Type B pancreatic cell (in vitro differentiated cells): ENCODE measurements around the gene HTRA3. TPM values are rescaled to one million over a fixed set of nuclear protein-coding genes. Genes with fewer than 3 reads are reported as not detected.

ENCODE experiments used
- DNase-seq: peaks from one replicate; pipeline ENCODE4 v3.0.0; 2021; ENCODE audit warnings: mixed read lengths; ENCODE audit not compliant: unreplicated experiment; ENCODE audit errors: extremely low spot score
- H3K27ac Mint-ChIP-seq: 2 replicates; pipeline ENCODE4 v1.8.0; 2021; ENCODE audit warnings: mild to moderate bottlenecking, mixed read lengths
- H3K27me3 Mint-ChIP-seq: 2 replicates; pipeline ENCODE4 v1.8.0; 2021; ENCODE audit warnings: mixed read lengths
- H3K36me3 Mint-ChIP-seq: 2 replicates; pipeline ENCODE4 v1.8.0; 2021; ENCODE audit warnings: mixed read lengths
- H3K4me1 Mint-ChIP-seq: one replicate; pipeline ENCODE4 v1.8.0; 2021; ENCODE audit warnings: mixed read lengths; ENCODE audit not compliant: unreplicated experiment
- H3K4me3 Mint-ChIP-seq: 2 replicates; pipeline ENCODE4 v1.8.0; 2021; ENCODE audit warnings: mild to moderate bottlenecking, mixed read lengths
- H3K9me3 Mint-ChIP-seq: 2 replicates; pipeline ENCODE4 v1.8.0; 2021; ENCODE audit warnings: mixed read lengths
- total RNA-seq: library from RNA; stranded (reverse); gene quantifications from 2 replicates; pipeline ENCODE4 v1.2.1, GENCODE V29; 2021; ENCODE audit warnings: low replicate concordance
- TF ChIP-seq, protein P1 (sequence below): fragments of 200-600 bp; sonication (generic); conservative IDR thresholded peaks from 2 replicates; pipeline ENCODE4 v1.5.0; 2021; ENCODE audit warnings: antibody characterized with exemption, mild to moderate bottlenecking

The HTRA3 gene
- total RNA-seq, 1 donor from 2014 or later: 4.4 TPM

DNA sequence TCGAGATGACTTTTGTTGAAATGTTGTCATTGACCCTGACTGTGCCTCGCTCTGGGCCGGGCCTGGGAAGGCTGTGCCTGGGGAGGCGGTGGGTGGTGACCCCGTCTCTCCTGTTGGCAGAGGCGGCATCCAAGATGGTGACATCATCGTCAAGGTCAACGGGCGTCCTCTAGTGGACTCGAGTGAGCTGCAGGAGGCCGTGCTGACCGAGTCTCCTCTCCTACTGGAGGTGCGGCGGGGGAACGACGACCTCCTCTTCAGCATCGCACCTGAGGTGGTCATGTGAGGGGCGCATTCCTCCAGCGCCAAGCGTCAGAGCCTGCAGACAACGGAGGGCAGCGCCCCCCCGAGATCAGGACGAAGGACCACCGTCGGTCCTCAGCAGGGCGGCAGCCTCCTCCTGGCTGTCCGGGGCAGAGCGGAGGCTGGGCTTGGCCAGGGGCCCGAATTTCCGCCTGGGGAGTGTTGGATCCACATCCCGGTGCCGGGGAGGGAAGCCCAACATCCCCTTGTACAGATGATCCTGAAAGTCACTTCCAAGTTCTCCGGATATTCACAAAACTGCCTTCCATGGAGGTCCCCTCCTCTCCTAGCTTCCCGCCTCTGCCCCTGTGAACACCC, 36.4 kb downstream of the HTRA3 start:
- Mint-ChIP-seq H3K36me3 (no peaks in the 10 kb centered on the region), H3K27me3 (no peaks in the 10 kb centered on the region), H3K4me1 (peaks cover 5% of the 10 kb centered on the region), H3K4me3 (no peak overlapping the region), H3K27ac (no peak overlapping the region), H3K9me3 (no peaks in the 10 kb centered on the region)
- TF ChIP-seq, protein P1, sequence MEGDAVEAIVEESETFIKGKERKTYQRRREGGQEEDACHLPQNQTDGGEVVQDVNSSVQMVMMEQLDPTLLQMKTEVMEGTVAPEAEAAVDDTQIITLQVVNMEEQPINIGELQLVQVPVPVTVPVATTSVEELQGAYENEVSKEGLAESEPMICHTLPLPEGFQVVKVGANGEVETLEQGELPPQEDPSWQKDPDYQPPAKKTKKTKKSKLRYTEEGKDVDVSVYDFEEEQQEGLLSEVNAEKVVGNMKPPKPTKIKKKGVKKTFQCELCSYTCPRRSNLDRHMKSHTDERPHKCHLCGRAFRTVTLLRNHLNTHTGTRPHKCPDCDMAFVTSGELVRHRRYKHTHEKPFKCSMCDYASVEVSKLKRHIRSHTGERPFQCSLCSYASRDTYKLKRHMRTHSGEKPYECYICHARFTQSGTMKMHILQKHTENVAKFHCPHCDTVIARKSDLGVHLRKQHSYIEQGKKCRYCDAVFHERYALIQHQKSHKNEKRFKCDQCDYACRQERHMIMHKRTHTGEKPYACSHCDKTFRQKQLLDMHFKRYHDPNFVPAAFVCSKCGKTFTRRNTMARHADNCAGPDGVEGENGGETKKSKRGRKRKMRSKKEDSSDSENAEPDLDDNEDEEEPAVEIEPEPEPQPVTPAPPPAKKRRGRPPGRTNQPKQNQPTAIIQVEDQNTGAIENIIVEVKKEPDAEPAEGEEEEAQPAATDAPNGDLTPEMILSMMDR: no peak
- DNase-seq: no peak

DNA sequence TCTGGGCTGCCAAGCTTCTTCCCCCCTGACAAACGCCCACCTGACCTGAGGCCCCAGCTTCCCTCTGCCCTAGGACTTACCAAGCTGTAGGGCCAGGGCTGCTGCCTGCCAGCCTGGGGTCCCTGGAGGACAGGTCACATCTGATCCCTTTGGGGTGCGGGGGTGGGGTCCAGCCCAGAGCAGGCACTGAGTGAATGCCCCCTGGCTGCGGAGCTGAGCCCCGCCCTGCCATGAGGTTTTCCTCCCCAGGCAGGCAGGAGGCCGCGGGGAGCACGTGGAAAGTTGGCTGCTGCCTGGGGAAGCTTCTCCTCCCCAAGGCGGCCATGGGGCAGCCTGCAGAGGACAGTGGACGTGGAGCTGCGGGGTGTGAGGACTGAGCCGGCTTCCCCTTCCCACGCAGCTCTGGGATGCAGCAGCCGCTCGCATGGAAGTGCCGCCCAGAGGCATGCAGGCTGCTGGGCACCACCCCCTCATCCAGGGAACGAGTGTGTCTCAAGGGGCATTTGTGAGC, 37.0 kb downstream of the HTRA3 start:
- DNase-seq: no peak
- Mint-ChIP-seq H3K27me3 (no peaks in the 10 kb centered on the region), H3K27ac (no peak overlapping the region), H3K36me3 (no peaks in the 10 kb centered on the region), H3K4me1 (peaks cover 5% of the 10 kb centered on the region), H3K4me3 (no peak overlapping the region), H3K9me3 (no peaks in the 10 kb centered on the region)
- TF ChIP-seq, protein P1: no peak

GRCh38 chr4:8307121-8307520, 37.6 kb downstream of the HTRA3 start:
- no peaks in the 10 kb centered on the region for H3K9me3 Mint-ChIP-seq
- H3K36me3 Mint-ChIP-seq: no peaks in the 10 kb centered on the region
- no peak overlapping the region for H3K27ac Mint-ChIP-seq
- H3K4me3 Mint-ChIP-seq: no peak overlapping the region
- TF ChIP-seq, protein P1: no peak
- peaks cover 5% of the 10 kb centered on the region for H3K4me1 Mint-ChIP-seq
- H3K27me3 Mint-ChIP-seq: no peaks in the 10 kb centered on the region
- no peak for DNase-seq

DNA sequence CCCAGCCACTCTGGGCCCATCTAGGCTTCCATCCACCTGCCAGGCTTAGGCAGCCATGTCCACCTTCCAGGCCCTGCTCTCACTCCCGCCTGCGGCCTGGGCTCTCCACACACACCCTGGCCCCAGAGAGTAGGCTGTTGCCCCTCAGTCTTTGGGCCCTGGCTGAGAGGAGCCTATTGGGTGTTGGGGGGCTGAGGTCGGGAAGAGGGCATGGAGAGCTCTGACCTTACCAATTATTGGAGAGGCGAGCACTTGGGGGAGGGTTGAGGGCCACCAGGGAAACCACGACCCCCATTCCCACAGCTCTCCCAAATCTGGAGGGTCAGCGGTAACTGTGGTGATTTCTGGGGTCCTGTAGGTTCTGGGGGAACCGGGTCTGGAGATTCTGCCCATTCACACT, 38.2 kb downstream of the HTRA3 start:
- no peaks in the 10 kb centered on the region for H3K27me3 Mint-ChIP-seq
- TF ChIP-seq, protein P1: no peak
- H3K27ac Mint-ChIP-seq: no peak overlapping the region
- no peak for DNase-seq
- H3K4me3 Mint-ChIP-seq: no peak overlapping the region
- H3K9me3 Mint-ChIP-seq: no peaks in the 10 kb centered on the region
- H3K4me1 Mint-ChIP-seq: peaks cover 5% of the 10 kb centered on the region
- H3K36me3 Mint-ChIP-seq: no peaks in the 10 kb centered on the region

- DNase-seq: no peak
- H3K36me3 Mint-ChIP-seq: no peaks in the 10 kb centered on the region
- H3K27me3 Mint-ChIP-seq: no peaks in the 10 kb centered on the region
Measured at GRCh38 chr4:8308144-8308543, 38.6 kb downstream of the HTRA3 start.

More at GRCh38 chr4:8308144-8308543, 38.6 kb downstream of the HTRA3 start:
- Mint-ChIP-seq H3K4me1 (peaks cover 5% of the 10 kb centered on the region), H3K9me3 (no peaks in the 10 kb centered on the region), H3K27ac (no peak overlapping the region), H3K4me3 (no peak overlapping the region)
- TF ChIP-seq, protein P1: no peak
